ENCODE measurements around the gene PLTP. TPM values are rescaled to one million over a fixed set of nuclear protein-coding genes. Genes with fewer than 3 reads are reported as not detected.
A peak's percentile ranks its signal among the peaks of the same experiment; 100 is the strongest.

PLTP gene
- total RNA-seq, 1 donor from 2014 or later, result 292 TPM

DNA sequence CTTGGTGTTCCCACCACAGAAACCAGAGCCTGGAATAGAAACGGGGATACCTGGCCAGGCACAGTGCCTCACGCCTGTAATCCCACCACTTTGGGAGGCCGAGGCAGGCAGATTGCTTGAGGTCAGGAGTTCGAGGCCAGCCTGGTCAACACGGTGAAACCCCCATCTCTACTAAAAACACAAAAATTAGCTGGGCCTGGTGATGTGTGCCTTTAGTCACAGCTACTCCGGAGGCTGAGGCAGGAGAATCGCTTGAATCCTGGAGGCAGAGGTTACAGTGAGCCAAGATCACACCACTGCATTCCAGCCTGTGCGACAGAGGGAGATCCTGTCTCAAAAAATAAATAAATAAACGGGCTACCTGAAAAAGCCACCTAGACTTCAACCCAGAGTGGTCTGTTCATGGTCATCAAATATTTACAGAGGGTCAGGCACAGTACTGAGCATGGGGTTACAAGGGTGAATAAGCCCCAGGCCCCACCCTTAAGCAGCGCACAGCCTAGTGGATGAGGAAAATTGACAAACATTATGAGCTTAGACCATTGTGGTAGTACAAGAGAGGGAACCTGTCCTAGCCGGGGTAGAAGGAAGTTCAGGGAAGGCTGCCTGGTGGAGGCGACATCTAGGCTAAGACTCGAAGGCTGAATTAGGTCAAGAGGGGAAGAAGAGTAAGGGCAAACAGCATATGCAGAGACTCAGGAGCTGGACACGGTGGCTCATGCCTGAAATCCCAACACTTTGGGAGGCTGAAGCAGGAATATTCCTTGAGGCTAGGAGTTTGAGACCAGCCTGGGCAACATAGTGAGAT is 15.3 kb upstream of the PLTP start:
- DNase-seq (ENCODE audit: extremely low spot score in 2 of 2), result no peak
- Histone ChIP-seq H3K9me3 (no peaks in the 10 kb centered on the region), H3K27me3 (no peaks in the 10 kb centered on the region), H3K36me3 (no peaks in the 10 kb centered on the region), H3K4me1 (peaks cover 16% of the 10 kb centered on the region), H3K4me3 (no peak overlapping the region), H3K27ac (no peak overlapping the region)
- TF ChIP-seq, protein P1, sequence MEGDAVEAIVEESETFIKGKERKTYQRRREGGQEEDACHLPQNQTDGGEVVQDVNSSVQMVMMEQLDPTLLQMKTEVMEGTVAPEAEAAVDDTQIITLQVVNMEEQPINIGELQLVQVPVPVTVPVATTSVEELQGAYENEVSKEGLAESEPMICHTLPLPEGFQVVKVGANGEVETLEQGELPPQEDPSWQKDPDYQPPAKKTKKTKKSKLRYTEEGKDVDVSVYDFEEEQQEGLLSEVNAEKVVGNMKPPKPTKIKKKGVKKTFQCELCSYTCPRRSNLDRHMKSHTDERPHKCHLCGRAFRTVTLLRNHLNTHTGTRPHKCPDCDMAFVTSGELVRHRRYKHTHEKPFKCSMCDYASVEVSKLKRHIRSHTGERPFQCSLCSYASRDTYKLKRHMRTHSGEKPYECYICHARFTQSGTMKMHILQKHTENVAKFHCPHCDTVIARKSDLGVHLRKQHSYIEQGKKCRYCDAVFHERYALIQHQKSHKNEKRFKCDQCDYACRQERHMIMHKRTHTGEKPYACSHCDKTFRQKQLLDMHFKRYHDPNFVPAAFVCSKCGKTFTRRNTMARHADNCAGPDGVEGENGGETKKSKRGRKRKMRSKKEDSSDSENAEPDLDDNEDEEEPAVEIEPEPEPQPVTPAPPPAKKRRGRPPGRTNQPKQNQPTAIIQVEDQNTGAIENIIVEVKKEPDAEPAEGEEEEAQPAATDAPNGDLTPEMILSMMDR (IDR thresholded peaks at IDR 0.05), result no peak
- TF ChIP-seq POLR2AphosphoS5 (IDR thresholded peaks at IDR 0.05; ENCODE audit: insufficient read depth in 1 of 2, low read depth in 1 of 2) (no peak), POLR2A (IDR thresholded peaks at IDR 0.05) (no peak)
- intact Hi-C loops (cut with DNase I), result no loop called here

DNA sequence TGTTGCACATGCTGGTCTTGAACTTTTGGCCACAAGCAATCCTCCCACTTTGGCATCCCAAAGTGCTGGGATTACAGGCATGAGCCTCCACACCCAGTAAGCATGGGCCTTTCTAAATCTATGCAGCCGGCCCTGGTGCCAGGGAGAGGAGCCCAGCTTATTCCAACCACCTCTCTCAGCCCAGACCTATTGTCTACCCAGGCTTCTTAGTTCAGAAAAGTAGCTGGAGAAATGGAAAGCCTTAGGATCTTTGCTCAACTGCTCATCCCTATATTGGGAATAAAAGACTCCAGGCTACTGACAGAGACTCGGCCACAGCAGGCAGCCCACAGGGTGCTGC is 14.7 kb upstream of the PLTP start:
- intact Hi-C loops (cut with DNase I), result no loop called here
- TF ChIP-seq, protein P1 (IDR thresholded peaks at IDR 0.05), result no peak
- no peak for TF ChIP-seq POLR2AphosphoS5 (IDR thresholded peaks at IDR 0.05; ENCODE audit: insufficient read depth in 1 of 2, low read depth in 1 of 2)
- TF ChIP-seq POLR2A (IDR thresholded peaks at IDR 0.05), result no peak
- no peak for DNase-seq (ENCODE audit: extremely low spot score in 2 of 2)
- Histone ChIP-seq H3K27ac (no peak overlapping the region), H3K9me3 (no peaks in the 10 kb centered on the region), H3K4me3 (no peak overlapping the region), H3K27me3 (no peaks in the 10 kb centered on the region), H3K4me1 (peaks cover 16% of the 10 kb centered on the region), H3K36me3 (no peaks in the 10 kb centered on the region)

DNA sequence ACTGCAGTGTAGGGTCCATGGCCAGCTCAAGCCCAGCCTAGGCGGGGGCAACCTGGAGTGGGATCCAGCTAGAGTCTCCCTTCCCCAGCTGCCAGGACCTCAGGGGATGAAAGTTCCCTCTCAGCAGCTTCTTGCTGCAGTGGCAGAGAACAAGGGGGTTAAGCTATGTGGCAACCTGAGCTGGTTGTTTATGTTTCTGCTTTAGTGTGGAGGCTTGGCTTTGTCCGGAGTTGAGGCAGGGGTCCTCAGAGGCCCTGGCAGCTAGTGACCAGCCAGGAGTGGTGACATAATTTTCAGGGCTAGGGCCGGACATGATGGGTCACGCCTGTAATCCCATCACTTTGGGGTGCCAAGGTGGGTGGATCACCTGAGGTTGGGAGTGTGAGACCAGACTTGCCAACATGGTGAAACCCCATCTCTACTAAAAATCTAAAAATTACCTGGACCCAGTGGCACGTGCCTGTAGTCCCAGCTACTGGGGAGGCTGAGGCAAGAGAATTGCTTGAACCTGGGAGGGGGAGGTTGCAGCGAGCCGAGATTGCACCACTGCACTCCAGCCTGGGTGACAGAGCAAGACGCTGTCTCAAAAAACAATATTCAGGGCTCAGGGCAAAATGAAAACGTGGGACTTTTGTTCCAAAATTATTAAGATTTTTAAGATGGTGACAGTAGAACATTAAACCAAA is 14.0 kb upstream of the PLTP start:
- peaks cover 16% of the 10 kb centered on the region for H3K4me1 ChIP-seq
- no peak overlapping the region for H3K4me3 ChIP-seq
- H3K27me3 ChIP-seq, result no peaks in the 10 kb centered on the region
- H3K36me3 ChIP-seq, result no peaks in the 10 kb centered on the region
- no peak for DNase-seq (ENCODE audit: extremely low spot score in 2 of 2)
- intact Hi-C loops (cut with DNase I), result no loop called here
- peak overlapping the region; percentile 83 for H3K27ac ChIP-seq
- TF ChIP-seq, protein P1 (IDR thresholded peaks at IDR 0.05), result no peak
- TF ChIP-seq POLR2A (IDR thresholded peaks at IDR 0.05) (no peak), POLR2AphosphoS5 (IDR thresholded peaks at IDR 0.05; ENCODE audit: insufficient read depth in 1 of 2, low read depth in 1 of 2) (no peak)
- H3K9me3 ChIP-seq, result no peaks in the 10 kb centered on the region

DNA sequence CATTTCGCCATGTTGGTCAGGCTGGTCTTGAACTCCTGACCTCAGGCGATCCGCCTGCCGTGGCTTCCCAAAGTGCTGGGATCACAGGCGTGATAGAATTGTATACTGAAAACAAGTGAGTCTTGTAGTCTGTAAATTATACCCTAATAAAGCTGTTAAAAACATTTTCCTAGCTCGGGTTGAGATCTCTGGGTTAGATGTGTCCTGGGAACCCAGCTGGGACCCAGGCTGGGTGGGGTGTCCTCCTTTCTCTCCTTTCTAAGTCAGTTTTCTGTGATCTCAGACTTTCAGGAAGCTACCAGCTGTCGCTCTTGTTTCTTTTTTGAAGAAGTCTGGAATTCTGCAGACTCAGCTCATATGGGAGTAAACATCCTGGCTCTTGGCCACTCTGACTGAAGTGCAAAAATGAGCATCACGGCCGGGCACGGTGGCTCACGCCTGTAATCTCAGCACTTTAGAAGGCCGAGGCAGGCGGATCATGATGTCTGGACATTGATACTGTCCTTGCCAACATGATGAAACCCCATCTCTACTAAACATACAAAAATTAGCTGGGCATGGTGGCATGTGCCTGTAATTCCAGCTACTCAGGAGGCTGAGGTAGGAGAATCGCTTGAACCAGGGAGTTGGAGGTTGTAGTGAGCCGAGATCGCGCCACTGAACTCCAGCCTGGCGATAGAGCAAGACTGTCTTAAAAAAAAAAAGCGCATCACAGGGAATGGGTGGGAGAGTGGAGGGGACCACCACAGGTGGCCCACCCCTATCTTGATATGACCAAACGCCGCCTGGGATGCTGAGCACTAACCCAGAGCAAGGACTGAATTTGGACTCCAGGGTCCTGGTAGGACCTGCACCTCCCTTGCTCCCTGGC is 12.7 kb upstream of the PLTP start:
- TF ChIP-seq POLR2A (IDR thresholded peaks at IDR 0.05) (no peak), POLR2AphosphoS5 (IDR thresholded peaks at IDR 0.05; ENCODE audit: insufficient read depth in 1 of 2, low read depth in 1 of 2) (peak in 1 of 2 donors; percentile 50)
- H3K4me3 ChIP-seq, result peak overlapping the region; percentile 2 to 22
- DNase-seq (ENCODE audit: extremely low spot score in 2 of 2), result no peak

More for the DNA sequence above, 12.7 kb upstream of the PLTP start:
- Histone ChIP-seq H3K27ac (peak overlapping the region; percentile 83), H3K27me3 (no peaks in the 10 kb centered on the region), H3K36me3 (no peaks in the 10 kb centered on the region), H3K4me1 (peaks cover 29% of the 10 kb centered on the region), H3K9me3 (no peaks in the 10 kb centered on the region)
- intact Hi-C loops (cut with DNase I), result no loop called here

All from vagina (tissue), 2 donors.